Lung (tissue), 12 donors: Measurements from ENCODE around the gene RNF224. TPM values are rescaled to one million over a fixed set of nuclear protein-coding genes. Genes with fewer than 3 reads are reported as not detected.
A peak's percentile ranks its signal among the peaks of the same experiment; 100 is the strongest.

Experiments used
- ATAC-seq: fragments of 200-7000 bp; cut with Tn5 transposase; one replicate; pipeline ENCODE4 v1.9.1; 2020; ENCODE audit warnings: moderate number of reproducible peaks; ENCODE audit not compliant: insufficient read depth, low FRiP score
- DNase-seq, 3 donors: peaks; one replicate each; pipeline ENCODE4 v3.0.0-alpha.2; 2013 to 2017
- H3K27ac ChIP-seq, 2 donors: one replicate each; pipeline ENCODE4 v1.5.1; 2013; ENCODE audit warnings: mild to moderate bottlenecking in 2 of 2, moderate library complexity in 2 of 2, control low read depth in 1 of 2, inconsistent platforms in 1 of 2, low read depth in 1 of 2, low read length in 1 of 2
- H3K27me3 ChIP-seq, 3 donors: one replicate each; pipeline ENCODE4 v1.5.1; 2013; ENCODE audit warnings: low read length in 2 of 3; ENCODE audit not compliant: control insufficient read depth in 3 of 3, insufficient read depth in 3 of 3
- H3K36me3 ChIP-seq, 4 donors: one replicate each; pipeline ENCODE4 v1.5.1; 2013; ENCODE audit warnings: low read length in 4 of 4, mild to moderate bottlenecking in 1 of 4, moderate library complexity in 1 of 4; ENCODE audit not compliant: control insufficient read depth in 4 of 4, insufficient read depth in 4 of 4
- H3K4me1 ChIP-seq, 5 donors: one replicate each; pipeline ENCODE4 v1.5.1; 2013; ENCODE audit warnings: low read length in 5 of 5, mild to moderate bottlenecking in 2 of 5, moderate library complexity in 1 of 5; ENCODE audit not compliant: control insufficient read depth in 5 of 5, insufficient read depth in 5 of 5
- H3K4me3 ChIP-seq: one replicate; pipeline ENCODE4 v1.5.1; 2013; ENCODE audit warnings: mild to moderate bottlenecking, control low read depth, moderate library complexity
- H3K9ac ChIP-seq, 2 donors: one replicate each; pipeline ENCODE4 v1.5.1; 2013; ENCODE audit warnings: low read length in 2 of 2, control low read depth in 1 of 2; ENCODE audit not compliant: insufficient read depth in 1 of 2
- H3K9me3 ChIP-seq, 4 donors: one replicate each; pipeline ENCODE4 v1.5.1; 2013; ENCODE audit warnings: low read length in 3 of 4, mild to moderate bottlenecking in 1 of 4, moderate library complexity in 1 of 4; ENCODE audit not compliant: control insufficient read depth in 4 of 4, insufficient read depth in 3 of 4
- CTCF ChIP-seq: IDR thresholded peaks from 2 replicates; pipeline ENCODE4 v1.5.1; 2012; ENCODE audit warnings: mild to moderate bottlenecking; ENCODE audit errors: control extremely low read depth, extremely low read depth
- WGBS, 2 donors: extraction: QIAGEN DNeasy Blood & Tissue Kit; methylation state at CpG; one replicate each; pipeline ENCODE4 v1.1.7; 2013; 5-methylcytosine and 5-hydroxymethylcytosine counted together
- polyA plus RNA-seq, 2 donors: library from polyadenylated mRNA; stranded (reverse); fragments of 200-250 nt; gene quantifications; one replicate each; pipeline ENCODE4 v1.2.1, GENCODE V29; 2013
- total RNA-seq, 2 donors: library from RNA; depleted of rRNA in 1 of 2; stranded (reverse); fragments of >200 nt in 1 of 2; gene quantifications; one replicate each; pipeline ENCODE4 v1.2.1, GENCODE V29; 2014 to 2021
- donor health status: control.
- donor health status: control.
- donor health status: Bipolar disorder and iron deficiency.
- donor health status: healthy.
- donor health status: DM: yes; HTN: yes; CAD: no.

RNF224 gene
- total and polyA plus RNA-seq, 4 donors = 0.24 to 1.1 (median 0.80) TPM

GRCh38 chr9:137243626-137244485 is 16.6 kb downstream of the RNF224 start:
- peak overlapping the region; percentile 0 for H3K4me3 ChIP-seq
- no peak overlapping the region for H3K27ac ChIP-seq
- H3K4me1 ChIP-seq = peaks cover 0 to 23% (median 8%) of the 10 kb centered on the region in 5 donors
- no peaks in the 10 kb centered on the region for H3K27me3 ChIP-seq
- 71 to 78% methylated on average over 15 of the region's 15 CpGs for WGBS, 2 donors
- no peaks in the 10 kb centered on the region for H3K9me3 ChIP-seq
- no peak for DNase-seq
- no peak overlapping the region for H3K9ac ChIP-seq
- no peak for TF ChIP-seq CTCF
- peaks cover 0 to 20% (median 12%) of the 10 kb centered on the region in 4 donors for H3K36me3 ChIP-seq
- ATAC-seq = no peak

- no peak for DNase-seq
- Histone ChIP-seq H3K9ac (no peak overlapping the region), H3K27ac (no peak overlapping the region), H3K4me1 (peaks cover 0 to 23% (median 8%) of the 10 kb centered on the region in 5 donors), H3K36me3 (peaks cover 0 to 20% (median 12%) of the 10 kb centered on the region in 4 donors), H3K27me3 (no peaks in the 10 kb centered on the region), H3K4me3 (no peak overlapping the region), H3K9me3 (no peaks in the 10 kb centered on the region)
- no peak for ATAC-seq
- no peak for TF ChIP-seq CTCF
- 82% methylated on average over 36 of the region's 36 CpGs for WGBS, 2 donors
Observed at GRCh38 chr9:137244486-137245449, 17.5 kb downstream of the RNF224 start.

- 94 to 96% methylated on average over 25 of the region's 25 CpGs for WGBS, 2 donors
- no peak for TF ChIP-seq CTCF
- Histone ChIP-seq H3K4me3 (no peak overlapping the region), H3K4me1 (peaks cover 0 to 23% (median 8%) of the 10 kb centered on the region in 5 donors), H3K27me3 (no peaks in the 10 kb centered on the region), H3K9ac (no peak overlapping the region), H3K27ac (no peak overlapping the region), H3K36me3 (peaks cover 0 to 20% (median 12%) of the 10 kb centered on the region in 4 donors), H3K9me3 (no peaks in the 10 kb centered on the region)
- DNase-seq = no peak
- no peak for ATAC-seq
Observed at GRCh38 chr9:137245450-137246421, 18.4 kb downstream of the RNF224 start.
